GM06990 (cell line): ENCODE measurements around the gene WDR4.
"Not testable (repeated sequence)": the region's sequence is repeated elsewhere in the genome, so short reads cannot be mapped to it uniquely, and the experiment has no call there.

Experiments
- DNase-seq: peaks from one replicate; pipeline ENCODE4 v3.0.0-alpha.2; 2011; ENCODE audit not compliant: insufficient read length; ENCODE audit errors: extremely low read depth
- H3K27me3 ChIP-seq: replicated peaks from 2 replicates; pipeline ENCODE4 v1.6.0; 2011; ENCODE audit warnings: low read length; ENCODE audit not compliant: control insufficient read depth, insufficient read depth
- H3K36me3 ChIP-seq: 2 replicates; pipeline ENCODE4 v1.5.1; 2011; ENCODE audit warnings: low read length; ENCODE audit not compliant: control insufficient read depth, insufficient read depth
- H3K4me3 ChIP-seq: replicated peaks from 2 replicates; pipeline ENCODE4 v1.5.1; 2011; ENCODE audit warnings: low read depth, mild to moderate bottlenecking, control low read depth, low read length
- CTCF ChIP-seq: IDR thresholded peaks from 2 replicates; pipeline ENCODE4 v1.5.1; 2011; ENCODE audit warnings: low read length, control low read depth, mild to moderate bottlenecking, inconsistent platforms; ENCODE audit not compliant: insufficient read depth, poor library complexity, severe bottlenecking

Gene WDR4

GRCh38 chr21:42850463-42850862, 28.9 kb downstream of the WDR4 start:
- no peak for TF ChIP-seq CTCF
- Histone ChIP-seq H3K36me3 (peaks cover 66% of the 10 kb centered on the region), H3K27me3 (no peaks in the 10 kb centered on the region), H3K4me3 (no peak overlapping the region)
- no peak for DNase-seq

GRCh38 chr21:42849759-42850412, 29.5 kb downstream of the WDR4 start:
- DNase-seq: no peak
- H3K36me3 ChIP-seq: peaks cover 65% of the 10 kb centered on the region
- TF ChIP-seq CTCF: no peak
- no peak overlapping the region for H3K4me3 ChIP-seq
- H3K27me3 ChIP-seq: no peaks in the 10 kb centered on the region

- TF ChIP-seq CTCF: no peak
- H3K36me3 ChIP-seq: peaks cover 63% of the 10 kb centered on the region
- no peaks in the 10 kb centered on the region for H3K27me3 ChIP-seq
- no peak overlapping the region for H3K4me3 ChIP-seq
- no peak for DNase-seq
Measured at GRCh38 chr21:42848932-42849758, 30.2 kb downstream of the WDR4 start.

- not testable (repeated sequence) for H3K4me3 ChIP-seq, DNase-seq, H3K27me3 ChIP-seq
- H3K36me3 ChIP-seq: peaks cover 57% of the 10 kb centered on the region
Measured at GRCh38 chr21:42848144-42848931, 31.0 kb downstream of the WDR4 start.

- Histone ChIP-seq H3K27me3 (no peaks in the 10 kb centered on the region), H3K4me3 (no peak overlapping the region), H3K36me3 (peaks cover 53% of the 10 kb centered on the region)
- no peak for DNase-seq
- no peak for TF ChIP-seq CTCF
Measured at GRCh38 chr21:42847726-42848125, 31.6 kb downstream of the WDR4 start.
